ENCODE measurements around the gene SCO2. TPM values are rescaled to one million over a fixed set of nuclear protein-coding genes. Genes with fewer than 3 reads are reported as not detected.
A peak's percentile ranks its signal among the peaks of the same experiment; 100 is the strongest.

SCO2 gene
- total and polyA plus RNA-seq, 9 of the 15 experiments (the other 6 are each of a cell fraction or from before 2014, with no cell fraction given): 0.34 to 4.0 (median 1.1) TPM; not detected in 3

DNA sequence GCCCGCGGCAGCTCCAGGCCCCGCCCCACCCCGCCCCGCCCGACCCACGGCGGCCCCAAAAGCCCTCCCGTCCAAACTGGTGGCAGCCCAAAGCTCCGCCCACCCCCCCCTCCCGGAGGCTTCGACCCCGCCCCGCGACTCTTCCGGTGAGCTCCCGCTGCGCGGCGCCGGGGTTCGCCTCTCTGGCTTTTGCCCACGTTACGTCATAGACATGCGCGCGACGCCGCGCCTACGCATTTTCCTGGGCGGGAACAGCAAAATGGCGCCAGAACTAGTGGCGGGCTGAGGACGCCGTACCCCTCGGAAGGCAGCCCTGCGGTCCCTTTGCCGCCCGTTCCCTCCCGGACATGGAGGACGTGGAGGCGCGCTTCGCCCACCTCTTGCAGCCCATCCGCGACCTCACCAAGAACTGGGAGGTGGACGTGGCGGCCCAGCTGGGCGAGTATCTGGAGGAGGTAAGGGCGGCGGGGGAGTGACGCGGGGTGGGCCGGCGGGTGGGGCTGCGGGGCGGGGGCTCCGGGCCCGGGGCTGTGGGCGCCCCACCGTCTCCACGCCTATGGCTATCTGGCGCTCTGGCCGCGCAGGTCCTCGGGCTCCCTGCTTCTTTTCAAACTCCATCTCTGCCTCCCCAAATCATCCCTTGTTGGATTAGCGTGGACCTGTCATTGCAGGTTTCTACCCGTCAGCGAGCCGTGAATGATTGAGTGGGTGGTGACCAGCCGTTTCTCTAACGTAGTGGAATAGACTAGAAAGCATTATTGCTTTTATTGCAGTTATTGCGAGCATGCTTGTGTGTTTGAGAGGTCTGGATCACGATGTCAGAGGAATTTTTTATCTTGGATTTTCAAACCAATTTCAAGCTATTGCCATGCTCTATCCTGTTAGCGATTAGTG is 17.2 kb downstream of the SCO2 start, which contains the start of gene NCAPH2 (continued):
- TF ChIP-seq TSHZ1 (CRISPR knock-in tag; IDR thresholded peaks at IDR 0.05): no peak
- TF ChIP-seq NFXL1 (CRISPR knock-in tag; IDR thresholded peaks at IDR 0.05): no peak
- TF ChIP-seq, protein P1, sequence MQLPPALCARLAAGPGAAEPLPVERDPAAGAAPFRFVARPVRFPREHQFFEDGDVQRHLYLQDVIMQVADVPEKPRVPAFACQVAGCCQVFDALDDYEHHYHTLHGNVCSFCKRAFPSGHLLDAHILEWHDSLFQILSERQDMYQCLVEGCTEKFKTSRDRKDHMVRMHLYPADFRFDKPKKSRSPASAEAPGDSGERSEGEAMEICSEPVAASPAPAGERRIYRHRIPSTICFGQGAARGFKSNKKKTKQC (CRISPR knock-in tag; IDR thresholded peaks at IDR 0.05): no peak
- TF ChIP-seq FOS (IDR thresholded peaks at IDR 0.05; ENCODE audit: extremely low read depth, insufficient read length): no peak
- TF ChIP-seq MLLT1 (IDR thresholded peaks at IDR 0.05): no peak
- no peak for TF ChIP-seq SRF (CRISPR knock-in tag; IDR thresholded peaks at IDR 0.05)
- no peak for TF ChIP-seq ZNF146 (CRISPR knock-in tag; IDR thresholded peaks at IDR 0.05; ENCODE audit: unreplicated experiment)
- TF ChIP-seq PHB2 (IDR thresholded peaks at IDR 0.05; ENCODE audit: low read depth): no peak
- peak; percentile 97 for TF ChIP-seq MTA1 (IDR thresholded peaks at IDR 0.05; ENCODE audit: borderline replicate concordance)
- TF ChIP-seq, protein P2, sequence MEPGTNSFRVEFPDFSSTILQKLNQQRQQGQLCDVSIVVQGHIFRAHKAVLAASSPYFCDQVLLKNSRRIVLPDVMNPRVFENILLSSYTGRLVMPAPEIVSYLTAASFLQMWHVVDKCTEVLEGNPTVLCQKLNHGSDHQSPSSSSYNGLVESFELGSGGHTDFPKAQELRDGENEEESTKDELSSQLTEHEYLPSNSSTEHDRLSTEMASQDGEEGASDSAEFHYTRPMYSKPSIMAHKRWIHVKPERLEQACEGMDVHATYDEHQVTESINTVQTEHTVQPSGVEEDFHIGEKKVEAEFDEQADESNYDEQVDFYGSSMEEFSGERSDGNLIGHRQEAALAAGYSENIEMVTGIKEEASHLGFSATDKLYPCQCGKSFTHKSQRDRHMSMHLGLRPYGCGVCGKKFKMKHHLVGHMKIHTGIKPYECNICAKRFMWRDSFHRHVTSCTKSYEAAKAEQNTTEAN (CRISPR knock-in tag; IDR thresholded peaks at IDR 0.05): no peak
- TF ChIP-seq, protein P3, sequence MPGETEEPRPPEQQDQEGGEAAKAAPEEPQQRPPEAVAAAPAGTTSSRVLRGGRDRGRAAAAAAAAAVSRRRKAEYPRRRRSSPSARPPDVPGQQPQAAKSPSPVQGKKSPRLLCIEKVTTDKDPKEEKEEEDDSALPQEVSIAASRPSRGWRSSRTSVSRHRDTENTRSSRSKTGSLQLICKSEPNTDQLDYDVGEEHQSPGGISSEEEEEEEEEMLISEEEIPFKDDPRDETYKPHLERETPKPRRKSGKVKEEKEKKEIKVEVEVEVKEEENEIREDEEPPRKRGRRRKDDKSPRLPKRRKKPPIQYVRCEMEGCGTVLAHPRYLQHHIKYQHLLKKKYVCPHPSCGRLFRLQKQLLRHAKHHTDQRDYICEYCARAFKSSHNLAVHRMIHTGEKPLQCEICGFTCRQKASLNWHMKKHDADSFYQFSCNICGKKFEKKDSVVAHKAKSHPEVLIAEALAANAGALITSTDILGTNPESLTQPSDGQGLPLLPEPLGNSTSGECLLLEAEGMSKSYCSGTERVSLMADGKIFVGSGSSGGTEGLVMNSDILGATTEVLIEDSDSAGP (CRISPR knock-in tag; IDR thresholded peaks at IDR 0.05): no peak
- no peak for TF ChIP-seq NR3C1 (CRISPR knock-in tag; IDR thresholded peaks at IDR 0.05)
- TF ChIP-seq HMGN3 (IDR thresholded peaks at IDR 0.05; ENCODE audit: borderline replicate concordance, extremely low read depth, insufficient read length, low read depth, low read length): peak; percentile 38
- TF ChIP-seq DPF2 (IDR thresholded peaks at IDR 0.05): no peak
